HL-60 (cell line): ENCODE results near the gene SLC30A3.
A peak's percentile ranks its signal among the peaks of the same experiment; 100 is the strongest.

Experiments
- DNase-seq, 2 experiments: peaks; one replicate each; pipeline ENCODE4 v3.0.0-alpha.2; 2010 to 2020; ENCODE audit warnings: low read depth in 1 of 2, low spot score in 1 of 2
- H3K27ac ChIP-seq: fragments of 250-450 bp; sonication (Bioruptor Pico); replicated peaks from 2 replicates; pipeline ENCODE4 v1.5.1; 2020; ENCODE audit warnings: mild to moderate bottlenecking, moderate library complexity
- H3K27me3 ChIP-seq: fragments of 250-450 bp; sonication (Bioruptor Pico); 2 replicates; pipeline ENCODE4 v1.5.1; 2021; ENCODE audit warnings: mild to moderate bottlenecking, moderate library complexity; ENCODE audit not compliant: insufficient read depth, poor library complexity, severe bottlenecking
- H3K4me3 ChIP-seq: replicated peaks from 2 replicates; pipeline ENCODE4 v1.5.1; 2011; ENCODE audit warnings: mild to moderate bottlenecking, control low read depth, low read length; ENCODE audit not compliant: insufficient read depth
- GABPA ChIP-seq: IDR thresholded peaks from 2 replicates; pipeline ENCODE4 v1.6.1; 2012; ENCODE audit warnings: low read depth
- POLR2AphosphoS5 ChIP-seq: IDR thresholded peaks from 2 replicates; pipeline ENCODE4 v1.6.1; 2012; ENCODE audit warnings: low read depth
- REST ChIP-seq: IDR thresholded peaks from 2 replicates; pipeline ENCODE4 v1.6.1; 2012; ENCODE audit warnings: low read depth; ENCODE audit not compliant: insufficient replicate concordance
- SPI1 ChIP-seq: IDR thresholded peaks from 2 replicates; pipeline ENCODE4 v1.6.1; 2012; ENCODE audit warnings: low read depth, mild to moderate bottlenecking, borderline replicate concordance
- TF ChIP-seq, protein P1 (sequence below): IDR thresholded peaks from one replicate; pipeline ENCODE4 v1.5.1; 2011; ENCODE audit warnings: low read length, control low read depth, inconsistent platforms; ENCODE audit not compliant: insufficient read depth

The SLC30A3 gene

GRCh38 chr2:27308359-27308881 is 45.6 kb upstream of the SLC30A3 start, which contains the start of gene UCN:
UCN (minus strand) TSS chr2:27308445; CDS start chr2:27307895, 550 bp downstream.
- TF ChIP-seq GABPA (no peak), REST (peak; percentile 89)
- H3K27ac ChIP-seq: no peak within 1 kb of the TSS
- no peak within 1 kb of the TSS for H3K4me3 ChIP-seq
- peaks cover 12% of the 10 kb centered on the region for H3K27me3 ChIP-seq
- DNase-seq: no peak

DNA sequence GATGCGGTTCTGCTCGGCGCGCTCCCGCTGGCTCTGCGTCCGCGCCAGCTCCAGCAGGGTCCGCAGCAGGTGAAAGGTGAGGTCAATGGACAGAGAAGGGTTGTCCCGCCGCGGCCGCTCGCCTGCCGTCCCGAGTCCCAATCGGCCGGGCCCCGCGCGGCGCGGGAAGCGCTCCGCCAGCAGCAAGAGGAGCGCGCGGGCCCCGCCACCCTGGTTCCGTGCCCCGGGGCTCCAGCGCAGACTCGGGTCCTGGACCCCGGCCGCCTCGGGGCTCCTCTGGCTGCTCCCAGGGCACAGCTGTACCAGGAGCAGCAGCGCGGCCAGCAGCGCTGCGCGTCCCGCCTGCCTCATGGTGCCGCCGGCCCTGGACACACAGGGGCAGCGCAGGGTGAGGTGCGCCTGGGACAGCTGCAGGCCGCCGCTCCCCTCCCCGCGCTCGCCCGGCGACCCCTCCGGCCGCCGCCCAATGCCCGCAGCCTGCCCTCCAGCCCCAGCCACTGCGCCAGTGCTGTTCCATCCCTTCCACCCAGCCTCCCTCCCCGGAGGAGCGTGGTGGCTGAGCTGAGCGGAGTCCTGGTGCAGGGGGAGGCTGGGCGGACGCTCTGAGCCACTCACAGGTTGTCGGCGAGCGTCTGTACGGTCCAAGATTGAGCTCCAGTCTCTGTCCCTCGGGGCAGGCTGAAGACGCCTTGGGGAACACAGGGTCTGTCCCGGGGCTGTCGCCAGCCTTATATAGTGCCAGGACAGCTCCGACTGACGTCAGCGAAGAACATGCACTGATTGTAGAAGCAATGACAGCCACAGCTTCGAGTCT is 44.9 kb upstream of the SLC30A3 start:
- H3K27ac ChIP-seq: no peak overlapping the region
- DNase-seq: no peak
- TF ChIP-seq REST (no peak), SPI1 (no peak), GABPA (no peak), POLR2AphosphoS5 (no peak)
- TF ChIP-seq, protein P1, sequence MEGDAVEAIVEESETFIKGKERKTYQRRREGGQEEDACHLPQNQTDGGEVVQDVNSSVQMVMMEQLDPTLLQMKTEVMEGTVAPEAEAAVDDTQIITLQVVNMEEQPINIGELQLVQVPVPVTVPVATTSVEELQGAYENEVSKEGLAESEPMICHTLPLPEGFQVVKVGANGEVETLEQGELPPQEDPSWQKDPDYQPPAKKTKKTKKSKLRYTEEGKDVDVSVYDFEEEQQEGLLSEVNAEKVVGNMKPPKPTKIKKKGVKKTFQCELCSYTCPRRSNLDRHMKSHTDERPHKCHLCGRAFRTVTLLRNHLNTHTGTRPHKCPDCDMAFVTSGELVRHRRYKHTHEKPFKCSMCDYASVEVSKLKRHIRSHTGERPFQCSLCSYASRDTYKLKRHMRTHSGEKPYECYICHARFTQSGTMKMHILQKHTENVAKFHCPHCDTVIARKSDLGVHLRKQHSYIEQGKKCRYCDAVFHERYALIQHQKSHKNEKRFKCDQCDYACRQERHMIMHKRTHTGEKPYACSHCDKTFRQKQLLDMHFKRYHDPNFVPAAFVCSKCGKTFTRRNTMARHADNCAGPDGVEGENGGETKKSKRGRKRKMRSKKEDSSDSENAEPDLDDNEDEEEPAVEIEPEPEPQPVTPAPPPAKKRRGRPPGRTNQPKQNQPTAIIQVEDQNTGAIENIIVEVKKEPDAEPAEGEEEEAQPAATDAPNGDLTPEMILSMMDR: no peak
- H3K4me3 ChIP-seq: no peak overlapping the region
- peaks cover 12% of the 10 kb centered on the region for H3K27me3 ChIP-seq

DNA sequence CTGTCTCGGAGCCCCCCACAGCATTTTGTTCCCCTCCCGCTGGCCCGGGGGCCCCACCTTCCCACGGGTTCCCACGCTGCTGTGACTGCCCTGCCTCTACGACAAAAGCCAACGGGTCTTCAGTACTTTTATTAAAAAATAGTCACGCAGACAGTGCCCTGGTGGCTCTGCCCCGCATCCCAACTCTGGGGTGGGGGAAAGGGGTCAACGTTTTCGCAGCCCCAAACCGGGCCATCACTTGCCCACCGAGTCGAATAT is 44.4 kb upstream of the SLC30A3 start:
- no peak overlapping the region for H3K27ac ChIP-seq
- H3K4me3 ChIP-seq: no peak overlapping the region
- DNase-seq: no peak
- TF ChIP-seq, protein P1: no peak
- TF ChIP-seq SPI1 (no peak), REST (no peak), GABPA (no peak), POLR2AphosphoS5 (no peak)
- peaks cover 12% of the 10 kb centered on the region for H3K27me3 ChIP-seq
